ES-I3 (cell line): ENCODE results near the gene POLA1.

Experiments used
- H3K36me3 ChIP-seq: 2 replicates; pipeline ENCODE4 v1.6.1; 2013; ENCODE audit warnings: mild to moderate bottlenecking, low read length, control low read depth, moderate library complexity; ENCODE audit not compliant: insufficient read depth
- H3K4me1 ChIP-seq: 2 replicates; pipeline ENCODE4 v1.6.1; 2013; ENCODE audit warnings: mild to moderate bottlenecking, control low read depth, low read length; ENCODE audit not compliant: insufficient read depth
- H3K9ac ChIP-seq: 2 replicates; pipeline ENCODE4 v1.6.1; 2013; ENCODE audit warnings: low read depth, mild to moderate bottlenecking, low read length, moderate library complexity
- H3K9me3 ChIP-seq: 2 replicates; pipeline ENCODE4 v1.6.1; 2013; ENCODE audit warnings: mild to moderate bottlenecking, low read length, moderate library complexity; ENCODE audit not compliant: control insufficient read depth, insufficient read depth

Gene POLA1

GRCh38 chrX:24963823-24964222, 270.1 kb downstream of the POLA1 start:
- H3K9ac ChIP-seq: no peak overlapping the region

GRCh38 chrX:24965372-24965771, 271.7 kb downstream of the POLA1 start:
- Histone ChIP-seq H3K4me1 (peaks cover 4% of the 10 kb centered on the region; the same call in 1 of the 2 replicates), H3K9me3 (no peaks in the 10 kb centered on the region)

More at GRCh38 chrX:24963823-24964222, 270.1 kb downstream of the POLA1 start:
- Histone ChIP-seq H3K4me1 (peaks cover 4% of the 10 kb centered on the region; the same call in 1 of the 2 replicates), H3K36me3 (no peaks in the 10 kb centered on the region), H3K9me3 (no peaks in the 10 kb centered on the region)

DNA sequence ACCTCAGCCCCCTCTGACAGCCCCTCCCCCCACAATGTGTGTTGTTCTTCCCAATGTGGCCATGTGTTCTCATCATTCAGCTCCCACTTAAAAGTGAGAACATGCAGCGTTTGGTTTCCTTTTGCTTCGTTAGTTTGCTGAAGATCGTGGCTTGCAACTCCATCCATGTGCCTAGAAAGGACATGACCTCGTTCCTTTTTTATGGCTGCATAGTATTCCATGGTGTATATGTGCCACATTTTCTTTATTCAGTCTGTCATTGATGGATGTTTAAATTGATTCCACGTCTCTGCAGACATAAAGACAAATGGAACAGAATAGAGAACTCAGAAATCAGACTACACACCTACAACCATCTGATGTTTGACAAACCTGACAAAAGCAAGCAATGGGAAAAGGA, 276.1 kb downstream of the POLA1 start:
- no peaks in the 10 kb centered on the region for H3K4me1 ChIP-seq
- H3K36me3 ChIP-seq: no peaks in the 10 kb centered on the region
- no peak overlapping the region for H3K9ac ChIP-seq
- H3K9me3 ChIP-seq: no peaks in the 10 kb centered on the region

More at GRCh38 chrX:24965372-24965771, 271.7 kb downstream of the POLA1 start:
- H3K9ac ChIP-seq: no peak overlapping the region
- no peaks in the 10 kb centered on the region for H3K36me3 ChIP-seq

DNA sequence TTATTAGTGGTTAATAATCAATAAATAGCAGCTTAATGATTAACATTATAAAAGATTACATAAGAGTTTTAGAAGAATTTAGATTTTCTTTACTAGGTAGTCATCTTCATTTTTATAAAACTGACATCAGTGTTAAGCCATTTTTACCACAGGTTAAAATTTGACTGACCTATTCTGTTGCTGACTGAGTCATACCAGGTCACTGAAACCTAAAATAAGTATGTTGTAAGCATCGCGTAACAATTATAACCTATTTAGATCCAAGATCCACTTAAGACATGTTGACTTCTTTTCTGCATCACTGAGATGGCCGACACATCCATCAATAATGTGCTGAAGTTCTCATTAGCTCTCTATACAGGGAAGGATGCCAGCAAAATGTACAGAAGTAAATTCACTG, 285.4 kb downstream of the POLA1 start:
- H3K4me1 ChIP-seq: peaks cover 5% of the 10 kb centered on the region; the same call in 1 of the 2 replicates
- H3K9me3 ChIP-seq: no peaks in the 10 kb centered on the region
- no peaks in the 10 kb centered on the region for H3K36me3 ChIP-seq
- H3K9ac ChIP-seq: no peak overlapping the region

DNA sequence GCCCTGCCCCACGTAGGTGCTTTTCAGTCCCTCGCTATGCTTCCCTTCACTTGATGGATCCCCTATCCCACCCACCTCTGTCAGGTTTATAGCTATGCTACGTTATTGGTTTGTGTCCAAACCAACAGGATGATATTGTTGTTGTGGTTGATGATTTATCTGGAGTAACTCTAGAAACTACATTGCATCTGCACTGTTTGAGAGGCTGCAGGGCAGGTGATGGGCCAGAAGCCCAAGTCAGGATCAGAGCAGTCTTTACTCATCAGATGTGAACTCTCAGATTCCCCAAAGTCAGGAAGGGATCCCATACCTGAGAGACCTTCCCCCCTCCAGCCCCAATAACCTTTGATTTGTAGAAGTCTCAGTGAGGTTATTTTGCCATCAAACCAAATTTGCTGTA, 287.3 kb downstream of the POLA1 start:
- H3K36me3 ChIP-seq: no peaks in the 10 kb centered on the region
- H3K9me3 ChIP-seq: no peaks in the 10 kb centered on the region
- H3K4me1 ChIP-seq: peaks cover 5% of the 10 kb centered on the region; the same call in 1 of the 2 replicates
- H3K9ac ChIP-seq: no peak overlapping the region

- Histone ChIP-seq H3K9me3 (no peaks in the 10 kb centered on the region), H3K9ac (no peak overlapping the region), H3K36me3 (no peaks in the 10 kb centered on the region), H3K4me1 (peaks cover 5% of the 10 kb centered on the region; the same call in 1 of the 2 replicates)
Observed at GRCh38 chrX:24982306-24982965, 288.7 kb downstream of the POLA1 start.

DNA sequence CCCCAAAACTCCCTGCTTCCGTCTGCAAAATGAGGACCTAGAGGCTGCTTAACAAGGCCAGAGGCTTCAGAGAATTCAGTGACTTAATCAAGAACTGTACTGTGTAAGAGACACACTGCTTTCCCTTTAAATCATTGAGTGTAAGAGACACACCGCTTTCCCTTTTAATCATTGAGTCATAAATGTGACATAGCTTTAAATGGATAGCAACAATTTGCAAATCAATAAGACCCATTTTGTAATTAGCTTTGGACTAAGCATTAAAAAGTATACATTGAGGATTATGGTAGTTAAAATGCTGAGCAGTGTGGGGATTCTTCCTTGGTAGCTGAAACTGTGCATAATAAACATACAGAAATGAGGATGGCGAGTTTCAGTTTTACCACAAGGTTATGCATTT, 290.2 kb downstream of the POLA1 start:
- no peaks in the 10 kb centered on the region for H3K9me3 ChIP-seq
- H3K36me3 ChIP-seq: no peaks in the 10 kb centered on the region
- H3K4me1 ChIP-seq: peaks cover 5% of the 10 kb centered on the region; the same call in 1 of the 2 replicates
- no peak overlapping the region for H3K9ac ChIP-seq

GRCh38 chrX:24985120-24985519, 291.4 kb downstream of the POLA1 start:
- H3K9me3 ChIP-seq: no peaks in the 10 kb centered on the region
- no peaks in the 10 kb centered on the region for H3K36me3 ChIP-seq
- peaks cover 5% of the 10 kb centered on the region; the same call in 1 of the 2 replicates for H3K4me1 ChIP-seq
- no peak overlapping the region for H3K9ac ChIP-seq

GRCh38 chrX:24987731-24988130, 294.0 kb downstream of the POLA1 start:
- H3K36me3 ChIP-seq: no peaks in the 10 kb centered on the region
- H3K4me1 ChIP-seq: peaks cover 9% of the 10 kb centered on the region
- no peak overlapping the region for H3K9ac ChIP-seq
- H3K9me3 ChIP-seq: no peaks in the 10 kb centered on the region

- H3K36me3 ChIP-seq: no peaks in the 10 kb centered on the region
Observed at GRCh38 chrX:24988314-24988713, 294.6 kb downstream of the POLA1 start.

GRCh38 chrX:24990535-24990934, 296.8 kb downstream of the POLA1 start:
- Histone ChIP-seq H3K36me3 (no peaks in the 10 kb centered on the region), H3K4me1 (peaks cover 25% of the 10 kb centered on the region), H3K9ac (no peak overlapping the region), H3K9me3 (no peaks in the 10 kb centered on the region)

More at GRCh38 chrX:24988314-24988713, 294.6 kb downstream of the POLA1 start:
- Histone ChIP-seq H3K4me1 (peaks cover 13% of the 10 kb centered on the region), H3K9me3 (no peaks in the 10 kb centered on the region), H3K9ac (no peak overlapping the region)

DNA sequence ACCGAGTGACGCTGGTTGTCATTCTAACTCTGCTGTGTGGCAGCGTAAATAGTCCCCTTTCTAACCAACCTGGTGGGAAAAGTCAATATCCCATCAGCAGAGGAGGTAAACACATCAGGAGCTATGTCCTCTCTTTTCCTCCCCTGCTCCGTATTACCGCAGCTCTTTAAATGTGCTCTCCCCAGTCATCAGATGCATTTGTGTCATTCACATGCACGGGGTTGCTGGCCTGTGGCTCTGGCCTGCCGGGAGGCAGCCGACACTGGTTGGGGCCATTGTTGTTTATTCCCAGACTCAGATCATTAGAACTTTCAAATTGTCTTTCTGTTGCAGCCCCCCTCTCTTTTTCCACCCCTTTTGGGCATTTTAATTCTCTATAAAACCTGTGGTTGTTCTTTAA, 300.2 kb downstream of the POLA1 start:
- H3K9me3 ChIP-seq: no peaks in the 10 kb centered on the region
- H3K9ac ChIP-seq: no peak overlapping the region
- no peaks in the 10 kb centered on the region for H3K36me3 ChIP-seq
- H3K4me1 ChIP-seq: peaks cover 34% of the 10 kb centered on the region

DNA sequence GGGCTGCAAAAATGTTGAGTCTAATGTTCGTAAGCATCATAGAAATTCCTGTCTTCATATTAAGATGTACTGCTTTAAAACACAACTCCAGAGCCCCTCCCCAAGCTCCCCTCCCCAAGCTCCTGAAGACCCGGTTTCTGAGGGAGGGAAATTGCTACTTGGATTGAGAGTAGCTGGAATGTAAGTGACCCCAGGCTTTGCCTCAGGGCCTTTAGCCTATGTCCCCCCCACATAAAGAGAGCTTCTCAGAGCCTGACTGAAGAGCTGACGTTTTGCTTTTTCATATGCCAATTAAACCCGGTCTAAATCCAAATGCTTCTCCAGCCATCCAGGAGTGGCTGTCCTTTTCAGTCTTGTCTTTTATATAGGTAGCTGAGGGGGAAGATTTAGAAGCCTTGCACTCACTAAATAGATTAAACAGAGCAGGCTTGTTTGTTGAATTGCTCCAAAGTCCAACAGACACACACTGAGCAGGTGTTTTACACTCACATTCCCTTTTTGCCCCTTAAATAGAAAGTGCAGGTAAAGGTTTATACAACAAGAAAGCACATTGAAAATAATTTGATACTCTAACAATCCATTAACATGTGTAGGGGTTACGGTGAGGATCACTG, 302.5 kb downstream of the POLA1 start:
- Histone ChIP-seq H3K9me3 (no peaks in the 10 kb centered on the region), H3K4me1 (peaks cover 32% of the 10 kb centered on the region), H3K9ac (no peak overlapping the region), H3K36me3 (no peaks in the 10 kb centered on the region)

GRCh38 chrX:24999511-24999910, 305.8 kb downstream of the POLA1 start:
- H3K4me1 ChIP-seq: peaks cover 15% of the 10 kb centered on the region
- H3K36me3 ChIP-seq: no peaks in the 10 kb centered on the region
- H3K9ac ChIP-seq: no peak overlapping the region
- H3K9me3 ChIP-seq: no peaks in the 10 kb centered on the region
